Stimulated activated CD8-positive, alpha-beta memory T cell treated with anti-CD3 and anti-CD28 coated beads, Interleukin-2, amount 100 ng/mL, for 48 hours (primary cell): Measurements from ENCODE around the gene MAPKBP1.

ENCODE experiments used
- DNase-seq, 2 donors: peaks; one replicate each; pipeline ENCODE4 v3.0.0-alpha.2; 2020; ENCODE audit warnings: low read depth in 2 of 2

Gene MAPKBP1

GRCh38 chr15:41782371-41783282 lies 8.3 kb downstream of the MAPKBP1 start:
- DNase-seq: no peak

DNA sequence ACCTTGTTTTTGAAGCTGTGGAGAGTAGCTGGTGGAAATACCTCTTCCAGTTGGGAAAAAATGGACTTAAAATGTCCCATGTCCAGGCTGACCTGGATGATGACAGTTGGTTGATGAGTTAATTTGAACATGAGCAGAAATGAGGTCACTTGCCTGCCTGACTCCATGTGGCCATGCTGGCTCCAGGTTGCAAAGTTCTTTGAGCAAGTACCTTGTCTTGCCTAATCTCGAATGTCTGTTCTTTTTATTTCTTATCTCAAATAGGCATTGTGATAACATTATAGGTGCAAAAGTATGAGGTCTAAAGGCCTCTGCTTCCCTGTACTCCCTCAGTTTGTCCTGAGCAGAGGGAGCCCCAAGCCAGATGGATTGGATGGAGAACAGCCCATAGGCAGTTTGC lies 9.0 kb downstream of the MAPKBP1 start:
- no peak for DNase-seq

- DNase-seq: no peak
Measured at GRCh38 chr15:41788262-41788661, 14.0 kb downstream of the MAPKBP1 start.

DNA sequence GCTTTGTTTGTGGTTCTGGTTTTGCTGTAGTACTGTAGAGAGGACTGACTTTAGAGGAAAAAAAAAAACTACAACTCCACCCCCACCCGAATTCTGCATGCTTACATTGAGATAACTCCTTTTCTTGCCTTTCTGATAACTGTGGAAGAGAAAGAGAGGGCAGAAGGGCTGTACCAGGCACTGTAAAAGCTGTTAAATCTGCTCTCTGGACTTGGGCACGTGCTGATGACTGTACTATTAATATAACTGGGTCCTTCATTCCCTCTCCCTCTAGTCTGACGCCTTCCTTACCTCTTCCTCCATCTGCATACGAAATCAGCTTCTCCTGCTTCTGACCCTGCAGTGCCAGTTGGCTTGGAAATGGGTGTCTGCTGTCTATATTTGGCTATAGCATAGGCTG lies 15.0 kb downstream of the MAPKBP1 start:
- no peak for DNase-seq

- no peak for DNase-seq
Measured at GRCh38 chr15:41789662-41790061, 15.4 kb downstream of the MAPKBP1 start.

GRCh38 chr15:41790169-41790568 lies 15.9 kb downstream of the MAPKBP1 start:
- DNase-seq: no peak

GRCh38 chr15:41790756-41791546 lies 16.7 kb downstream of the MAPKBP1 start:
- no peak for DNase-seq

DNA sequence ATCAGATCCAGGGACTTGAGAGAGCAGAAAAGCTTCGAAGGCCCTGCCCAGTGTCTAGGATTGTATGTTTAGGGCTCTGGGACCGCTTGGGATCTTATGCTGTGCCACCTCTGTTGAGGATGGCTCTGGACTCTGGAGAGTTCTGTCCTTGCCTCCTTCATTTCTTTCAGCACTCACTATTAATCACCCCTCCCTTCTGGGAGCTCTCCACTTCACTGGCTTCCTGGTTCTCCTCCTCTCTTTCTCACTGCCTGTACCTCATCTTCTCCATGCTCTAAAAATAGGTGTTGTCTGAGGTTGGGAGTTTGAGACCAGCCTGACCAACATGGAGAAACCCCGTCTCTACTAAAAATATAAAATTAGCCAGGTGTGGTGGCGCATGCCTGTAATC lies 17.3 kb downstream of the MAPKBP1 start:
- DNase-seq: no peak

DNA sequence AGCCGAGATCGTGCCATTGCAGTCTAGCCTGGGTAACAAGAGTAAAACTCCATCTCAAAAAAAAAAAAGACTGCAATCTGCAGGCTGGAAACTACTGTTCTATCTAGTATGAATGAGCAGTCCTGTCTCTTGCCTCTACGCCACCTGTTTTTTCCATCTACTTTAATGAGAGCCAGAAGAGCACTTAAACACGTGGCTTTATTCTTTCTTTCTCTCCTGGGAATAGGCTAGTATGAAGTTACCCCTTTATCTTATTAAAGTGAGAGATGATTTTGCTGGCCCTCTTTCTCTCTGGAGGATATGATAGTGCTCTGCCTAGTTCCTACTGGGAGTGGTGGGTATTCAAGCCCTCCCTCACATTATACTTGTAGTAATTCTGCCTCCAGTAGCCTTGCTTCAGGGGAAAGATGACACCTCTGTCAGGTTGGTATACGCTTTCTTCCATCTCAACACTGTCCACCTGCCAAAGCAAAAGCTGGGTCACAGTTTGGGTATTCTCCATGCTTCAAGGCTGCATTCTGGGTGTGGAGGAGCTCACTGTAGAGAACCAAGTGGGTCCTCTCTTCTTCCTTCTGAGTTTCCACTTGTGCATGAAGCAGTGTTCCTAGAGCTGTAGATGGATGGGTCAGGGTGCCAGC lies 17.8 kb downstream of the MAPKBP1 start:
- no peak for DNase-seq

DNA sequence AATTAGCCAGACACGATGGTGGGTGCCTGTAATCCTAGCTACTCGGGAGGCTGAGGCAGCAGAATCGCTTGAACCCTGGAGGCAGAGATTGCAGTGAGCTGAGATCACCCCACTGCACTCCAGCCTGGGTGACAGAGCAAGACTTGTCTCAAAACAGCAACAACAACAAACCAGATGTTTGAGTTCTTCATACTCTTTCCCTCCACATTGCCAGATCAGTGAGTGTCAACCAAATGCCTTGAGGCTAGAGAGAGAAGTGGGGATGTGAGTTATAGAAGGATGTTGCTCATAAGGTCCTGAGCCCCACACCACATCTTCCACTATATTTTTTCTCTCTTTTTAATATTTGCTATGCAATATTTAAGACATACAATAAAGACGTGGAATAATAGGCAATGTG lies 19.8 kb downstream of the MAPKBP1 start:
- no peak for DNase-seq

DNA sequence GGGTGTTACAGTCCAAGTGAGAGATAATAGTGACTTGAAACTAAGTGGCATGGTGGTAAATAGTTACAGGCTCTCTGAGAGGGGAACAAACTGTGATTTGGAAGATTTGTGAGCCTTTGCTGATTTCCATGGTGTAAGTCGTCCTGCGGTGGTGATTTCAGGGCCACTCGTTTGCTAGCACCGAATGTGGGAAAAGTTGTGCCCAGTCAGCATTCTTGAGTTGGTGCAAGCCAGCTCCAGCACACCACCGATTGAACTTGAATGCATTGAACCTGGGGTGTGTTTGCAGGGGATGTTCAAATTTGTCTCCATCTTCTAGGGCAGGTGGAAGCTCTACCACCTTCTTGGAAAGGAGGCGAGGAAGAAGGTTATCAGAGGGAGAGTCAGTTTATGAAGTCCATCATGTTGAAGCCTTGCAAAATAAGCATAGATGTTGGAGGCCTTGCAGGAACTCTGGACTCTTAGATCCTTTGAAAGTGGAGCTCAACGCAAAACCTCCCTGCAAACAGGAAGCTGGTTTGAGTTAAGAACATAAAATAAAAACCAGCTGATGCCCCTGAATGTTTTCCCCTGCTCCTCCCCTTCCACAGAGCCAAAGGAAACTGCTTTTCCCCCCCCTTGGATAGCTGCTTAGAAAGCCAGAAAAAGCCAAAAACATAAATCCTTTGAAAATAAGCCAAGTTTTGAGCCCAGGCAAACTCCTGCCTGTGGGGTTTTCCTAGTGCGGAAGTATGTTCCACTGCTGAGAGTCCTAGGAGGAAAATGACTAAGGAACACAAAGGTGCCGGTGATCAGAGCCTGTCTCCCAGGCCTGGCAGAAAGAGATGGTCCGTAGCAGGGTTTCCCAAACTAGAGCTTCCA lies 21.9 kb downstream of the MAPKBP1 start:
- DNase-seq: no peak

DNA sequence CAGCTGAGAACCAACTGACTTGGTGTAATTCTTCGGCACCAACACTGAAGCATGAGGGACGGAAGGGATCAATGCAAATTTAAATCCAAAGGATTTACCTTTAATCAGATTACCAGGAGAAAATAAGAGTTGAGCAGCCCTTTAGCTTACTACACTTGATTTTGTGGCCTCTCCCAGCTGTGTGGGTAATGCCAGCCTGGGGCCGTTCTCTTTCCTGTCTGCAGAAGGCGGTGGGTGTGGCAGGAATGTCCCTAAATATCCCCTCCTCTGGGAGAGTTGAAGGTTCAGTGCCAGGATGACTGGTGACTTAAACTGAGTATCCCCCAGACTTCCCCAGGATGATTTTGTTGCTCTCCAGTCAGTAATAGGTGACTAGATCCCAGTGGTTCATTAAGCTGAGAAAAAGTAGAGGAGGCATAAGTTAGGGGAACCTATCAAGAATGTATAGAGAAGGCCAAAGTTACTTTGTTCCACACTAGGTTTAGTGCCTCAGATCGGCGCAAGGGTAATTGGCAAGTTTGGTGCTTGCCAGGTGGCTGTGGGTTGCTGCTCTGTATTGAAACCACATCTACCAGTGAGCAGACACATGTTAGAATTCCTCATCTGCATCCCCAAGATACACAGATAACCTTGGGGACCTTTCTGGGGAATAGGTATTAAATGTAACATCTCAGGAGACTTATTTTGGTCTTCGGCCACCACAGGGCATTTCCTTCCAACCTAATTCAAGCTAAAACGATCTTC lies 23.1 kb downstream of the MAPKBP1 start:
- no peak for DNase-seq

DNA sequence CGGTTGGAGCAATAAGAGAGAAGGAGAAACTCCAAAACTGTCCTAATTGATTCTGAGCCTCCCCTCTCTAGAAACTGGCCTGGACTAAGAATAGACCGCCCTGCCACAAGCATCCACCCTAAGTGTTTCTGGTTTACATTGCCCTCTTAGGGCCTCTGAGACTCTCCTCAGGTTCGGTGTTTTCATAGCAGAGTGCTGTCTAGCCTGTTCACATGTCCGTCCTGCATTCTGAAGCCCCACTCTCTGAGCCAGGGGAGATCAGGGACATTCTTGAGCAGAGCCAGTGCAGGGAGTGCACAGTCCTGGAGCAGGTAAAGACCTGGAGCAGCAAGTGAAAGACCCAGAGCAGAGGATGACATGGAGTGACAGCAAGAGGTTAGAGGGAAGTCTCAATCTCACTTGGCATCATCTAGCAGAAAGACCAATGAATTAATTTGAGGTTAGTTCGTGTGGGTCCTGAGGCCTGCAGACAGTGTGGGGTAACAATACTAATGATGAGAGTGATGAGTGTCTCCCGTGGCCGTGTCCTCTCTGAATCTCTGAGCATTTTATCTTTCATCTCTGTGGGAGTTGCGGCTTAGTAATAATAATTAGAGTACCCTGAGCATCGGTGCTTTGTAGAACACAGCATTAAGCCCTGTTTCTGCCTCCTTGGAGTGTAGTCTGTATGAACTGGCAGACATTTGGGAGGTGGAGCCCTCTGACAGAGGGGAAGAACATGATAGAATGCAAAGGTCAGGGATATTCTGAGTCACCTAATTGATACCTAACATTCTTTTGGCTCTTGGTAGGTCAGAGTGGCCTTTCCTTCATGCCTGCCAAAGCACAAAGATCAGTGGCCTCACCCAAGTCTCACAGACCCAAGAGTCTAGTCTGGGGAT lies 24.6 kb downstream of the MAPKBP1 start:
- DNase-seq: no peak

DNA sequence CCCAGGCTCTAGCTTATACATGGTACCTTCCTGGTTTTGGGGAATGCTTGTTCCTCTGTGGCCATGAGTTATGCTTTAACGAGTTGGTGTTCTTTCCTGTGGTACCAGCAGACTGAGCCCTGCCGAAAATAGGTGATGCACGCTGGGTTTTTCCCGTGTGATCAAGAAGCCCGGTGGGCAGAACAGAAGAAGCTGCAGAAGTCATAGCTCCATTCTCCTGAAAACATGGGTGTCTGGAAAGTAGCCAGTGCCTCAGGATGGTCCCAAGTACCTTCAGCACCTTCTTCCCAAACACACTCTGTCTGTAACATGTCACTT lies 25.2 kb downstream of the MAPKBP1 start:
- no peak for DNase-seq

DNA sequence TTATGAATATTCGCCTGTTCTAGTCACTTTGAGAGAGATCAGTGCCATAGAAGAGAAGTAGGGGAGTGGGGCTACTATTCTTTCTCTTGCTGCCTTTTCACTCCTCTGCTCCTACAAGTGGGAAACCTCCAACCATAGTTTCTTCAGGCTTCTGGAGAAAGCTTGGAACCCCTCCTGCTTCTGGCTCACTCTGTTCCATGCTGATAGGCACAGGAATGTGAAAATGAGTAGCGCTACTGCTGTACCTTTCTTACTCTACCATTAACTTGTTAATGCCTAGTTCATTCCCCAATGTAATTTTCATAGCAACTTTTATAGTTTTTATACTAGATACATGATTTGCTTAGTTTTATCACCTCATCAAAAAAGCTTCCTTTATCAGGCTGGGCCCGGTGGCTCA lies 26.9 kb downstream of the MAPKBP1 start:
- DNase-seq: no peak

GRCh38 chr15:41801850-41802455 lies 27.7 kb downstream of the MAPKBP1 start:
- no peak for DNase-seq

- no peak for DNase-seq
Measured at GRCh38 chr15:41804361-41804760, 30.1 kb downstream of the MAPKBP1 start.

DNA sequence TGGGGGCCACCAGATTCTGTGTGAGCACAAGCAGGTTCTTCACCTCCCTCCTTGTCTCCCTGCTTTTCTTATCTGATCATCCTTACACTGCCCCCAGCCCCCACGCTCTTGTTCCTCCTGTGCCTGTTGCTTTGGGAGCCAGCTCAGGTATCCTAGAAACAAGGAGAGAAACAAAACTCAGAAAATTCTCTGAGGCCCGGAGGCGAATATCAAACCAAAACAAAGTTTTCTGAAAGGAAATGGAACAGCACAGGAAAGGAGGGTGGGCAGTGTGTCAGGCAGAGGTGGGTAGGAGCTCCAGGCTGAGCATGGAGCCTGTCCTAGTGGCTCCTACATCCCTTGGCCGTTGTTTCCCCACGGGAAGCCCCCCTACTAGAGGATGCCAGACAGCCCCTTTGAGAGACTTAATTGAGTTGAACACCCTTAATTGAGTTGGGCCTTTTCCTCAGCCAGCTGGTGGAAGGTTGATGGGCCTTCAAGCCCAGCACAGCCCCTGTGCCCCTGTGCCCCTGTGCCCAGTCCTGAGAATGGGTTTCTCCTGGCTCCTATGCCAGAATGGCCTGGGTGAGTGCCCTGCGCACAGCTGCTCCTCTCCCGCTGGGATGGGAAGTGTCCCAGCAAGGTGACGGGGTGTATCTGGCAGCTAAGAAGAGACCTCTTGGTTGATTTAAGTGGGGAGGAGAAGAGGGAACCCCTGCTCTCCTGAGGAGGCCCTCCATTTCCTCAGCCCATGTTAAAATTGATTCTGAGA lies 30.8 kb downstream of the MAPKBP1 start:
- DNase-seq: no peak

GRCh38 chr15:41805711-41806110 lies 31.4 kb downstream of the MAPKBP1 start:
- DNase-seq: no peak
